Aorta (tissue), 5 donors: ENCODE data around the gene C17orf100. TPM values are rescaled to one million over a fixed set of nuclear protein-coding genes. Genes with fewer than 3 reads are reported as not detected.
"Not testable (repeated sequence)": the region's sequence is repeated elsewhere in the genome, so short reads cannot be mapped to it uniquely, and the experiment has no call there.

Experiments used
- ATAC-seq: fragments of 200-7000 bp; cut with Tn5 transposase; one replicate; pipeline ENCODE4 v1.9.1; 2022; ENCODE audit warnings: moderate library complexity; ENCODE audit not compliant: low FRiP score
- DNase-seq, 2 donors: peaks; one replicate each; pipeline ENCODE4 v3.0.0-alpha.2; 2020
- H3K27ac ChIP-seq, 2 donors: one replicate each; pipeline ENCODE4 v1.5.1; 2013; ENCODE audit warnings: low read length in 2 of 2, mild to moderate bottlenecking in 2 of 2, moderate library complexity in 2 of 2, control low read depth in 1 of 2, inconsistent platforms in 1 of 2, low read depth in 1 of 2
- H3K27me3 ChIP-seq, 2 donors: one replicate each; pipeline ENCODE4 v1.6.1; 2013; ENCODE audit warnings: control low read depth in 1 of 2, low read length in 1 of 2, mild to moderate bottlenecking in 1 of 2, moderate library complexity in 1 of 2; ENCODE audit not compliant: insufficient read depth in 2 of 2, control insufficient read depth in 1 of 2
- H3K36me3 ChIP-seq, 2 donors: one replicate each; pipeline ENCODE4 v1.6.1; 2013; ENCODE audit warnings: control low read depth in 1 of 2, low read length in 1 of 2, mild to moderate bottlenecking in 1 of 2; ENCODE audit not compliant: insufficient read depth in 2 of 2, control insufficient read depth in 1 of 2
- H3K4me1 ChIP-seq, 2 donors: one replicate each; pipeline ENCODE4 v1.6.1; 2013; ENCODE audit warnings: low read length in 2 of 2, control low read depth in 1 of 2, mild to moderate bottlenecking in 1 of 2, moderate library complexity in 1 of 2; ENCODE audit not compliant: insufficient read depth in 2 of 2, control insufficient read depth in 1 of 2
- H3K4me3 ChIP-seq, 2 donors: one replicate each; pipeline ENCODE4 v1.5.1; 2013; ENCODE audit warnings: low read length in 2 of 2, control low read depth in 1 of 2, mild to moderate bottlenecking in 1 of 2
- H3K9me3 ChIP-seq: one replicate; pipeline ENCODE4 v1.6.1; 2013; ENCODE audit warnings: mild to moderate bottlenecking, low read length; ENCODE audit not compliant: control insufficient read depth
- WGBS, 2 donors: extraction: QIAGEN DNeasy Blood & Tissue Kit; methylation state at CpG; one replicate each; pipeline ENCODE4 v1.1.7; 2013; 5-methylcytosine and 5-hydroxymethylcytosine counted together
- intact Hi-C, 2 donors: fragments of 100-400 bp; cut with DNase I; formaldehyde crosslinking; loops; one replicate each; pipeline versions ENCODE4 v1.14.2 to v1.15.0; 2022
- polyA plus RNA-seq, 2 donors: library from polyadenylated mRNA; stranded (reverse); fragments of 200-250 nt; gene quantifications; one replicate each; pipeline ENCODE4 v1.2.3, GENCODE V29; 2013
- total RNA-seq, 2 donors: library from RNA; stranded (reverse); fragmentation: NEBNext Ultra II Directional; extraction: Animal tissue kit (Norgen Biotek cat#: 25700); gene quantifications; one replicate each; pipeline ENCODE4 v1.2.1, GENCODE V29; 2021
- donor health status: healthy with polysubstance abuse.
- donor health status: Bipolar disorder and iron deficiency.
- donor health status: DM: no; HTN: no; CAD: no.
- donor health status: DM: no; HTN: no; CAD: no.
- donor health status: DM: yes; HTN: yes; CAD: no.

C17orf100 gene
- total and polyA plus RNA-seq, 4 donors = 1.0 to 1.5 (median 1.3) TPM

- intact Hi-C loops = no loop called here
- no peak for ATAC-seq
- Histone ChIP-seq H3K4me3 (no peak overlapping the region), H3K36me3 (no peaks in the 10 kb centered on the region), H3K27ac (no peak overlapping the region), H3K4me1 (no peaks in the 10 kb centered on the region), H3K9me3 (no peaks in the 10 kb centered on the region), H3K27me3 (no peaks in the 10 kb centered on the region)
- DNase-seq = no peak
- 72 to 80% methylated on average over 4 of the region's 4 CpGs for WGBS, 2 donors
These were observed 34.5 kb downstream of the C17orf100 start for GRCh38 chr17:6686026-6686425.

GRCh38 chr17:6688944-6689343, 37.4 kb downstream of the C17orf100 start:
- Histone ChIP-seq H3K36me3 (no peaks in the 10 kb centered on the region), H3K27ac (no peak overlapping the region), H3K27me3 (no peaks in the 10 kb centered on the region), H3K4me1 (no peaks in the 10 kb centered on the region), H3K9me3 (no peaks in the 10 kb centered on the region), H3K4me3 (no peak overlapping the region)
- DNase-seq (no peak), ATAC-seq (no peak)
- 82 to 84% methylated on average over 9 of the region's 9 CpGs for WGBS, 2 donors
- intact Hi-C loops = no loop called here

- intact Hi-C loops = no loop called here
- H3K27ac ChIP-seq = no peak overlapping the region
- ATAC-seq (no peak), DNase-seq (no peak)
- H3K9me3 ChIP-seq = no peaks in the 10 kb centered on the region
- no peaks in the 10 kb centered on the region for H3K4me1 ChIP-seq
- no peaks in the 10 kb centered on the region for H3K36me3 ChIP-seq
- H3K4me3 ChIP-seq = no peak overlapping the region
- 80 to 82% methylated on average over 11 of the region's 11 CpGs for WGBS, 2 donors
- no peaks in the 10 kb centered on the region for H3K27me3 ChIP-seq
These were observed 39.1 kb downstream of the C17orf100 start for GRCh38 chr17:6690641-6691040.

- 76 to 77% methylated on average over 3 of the region's 3 CpGs for WGBS, 2 donors
- no peak for DNase-seq
- ATAC-seq = no peak
- Histone ChIP-seq H3K4me3 (no peak overlapping the region), H3K9me3 (no peaks in the 10 kb centered on the region), H3K4me1 (no peaks in the 10 kb centered on the region), H3K27me3 (no peaks in the 10 kb centered on the region), H3K36me3 (no peaks in the 10 kb centered on the region), H3K27ac (no peak overlapping the region)
- intact Hi-C loops = no loop called here
These were observed 40.0 kb downstream of the C17orf100 start for GRCh38 chr17:6691546-6691945.

- H3K4me1 ChIP-seq, H3K27me3 ChIP-seq, DNase-seq, ATAC-seq, H3K36me3 ChIP-seq, H3K27ac ChIP-seq, intact Hi-C loops, H3K9me3 ChIP-seq, H3K4me3 ChIP-seq: not testable (repeated sequence)
- 63 to 64% methylated on average over 6 of the region's 6 CpGs for WGBS, 2 donors
These were observed 40.4 kb downstream of the C17orf100 start for GRCh38 chr17:6691958-6692357.

- intact Hi-C loops = no loop called here
- Histone ChIP-seq H3K27ac (no peak overlapping the region), H3K27me3 (no peaks in the 10 kb centered on the region)
These were observed 43.5 kb downstream of the C17orf100 start for GRCh38 chr17:6695051-6695450.

GRCh38 chr17:6695565-6695964, 44.0 kb downstream of the C17orf100 start:
- 73 to 85% methylated on average over 13 of the region's 13 CpGs for WGBS, 2 donors
- no peaks in the 10 kb centered on the region for H3K27me3 ChIP-seq
- no peaks in the 10 kb centered on the region for H3K4me1 ChIP-seq
- H3K27ac ChIP-seq = no peak overlapping the region
- intact Hi-C loops = no loop called here
- H3K4me3 ChIP-seq = no peak overlapping the region
- ATAC-seq (no peak), DNase-seq (peak in 1 of 2 donors; percentile 20)
- H3K36me3 ChIP-seq = no peaks in the 10 kb centered on the region
- H3K9me3 ChIP-seq = no peaks in the 10 kb centered on the region

More at GRCh38 chr17:6695051-6695450, 43.5 kb downstream of the C17orf100 start:
- WGBS, 2 donors = 79% methylated on average over 2 of the region's 2 CpGs
- Histone ChIP-seq H3K4me1 (no peaks in the 10 kb centered on the region), H3K9me3 (no peaks in the 10 kb centered on the region), H3K4me3 (no peak overlapping the region), H3K36me3 (no peaks in the 10 kb centered on the region)
- no peak for ATAC-seq
- DNase-seq = peak in 1 of 2 donors; percentile 7

GRCh38 chr17:6696906-6697305, 45.3 kb downstream of the C17orf100 start:
- Histone ChIP-seq H3K36me3 (no peaks in the 10 kb centered on the region), H3K9me3 (no peaks in the 10 kb centered on the region), H3K27me3 (no peaks in the 10 kb centered on the region), H3K4me1 (no peaks in the 10 kb centered on the region), H3K4me3 (no peak overlapping the region), H3K27ac (no peak overlapping the region)
- intact Hi-C loops = no loop called here
- ATAC-seq (no peak), DNase-seq (no peak)
- 82 to 83% methylated on average over 5 of the region's 5 CpGs for WGBS, 2 donors

- no peaks in the 10 kb centered on the region for H3K4me1 ChIP-seq
- no peaks in the 10 kb centered on the region for H3K9me3 ChIP-seq
- 74 to 77% methylated on average over 9 to 11 of the region's 11 CpGs for WGBS, 2 donors
- no peak overlapping the region for H3K4me3 ChIP-seq
- H3K27me3 ChIP-seq = no peaks in the 10 kb centered on the region
- H3K27ac ChIP-seq = no peak overlapping the region
- no peaks in the 10 kb centered on the region for H3K36me3 ChIP-seq
- ATAC-seq (no peak), DNase-seq (no peak)
- intact Hi-C loops = no loop called here
These were observed 46.4 kb downstream of the C17orf100 start for GRCh38 chr17:6698004-6698403.
